ENCODE measurements around the gene CCL8. TPM values are rescaled to one million over a fixed set of nuclear protein-coding genes. Genes with fewer than 3 reads are reported as not detected.

CCL8 gene
- total and polyA plus RNA-seq, 3 donors from 2014 or later: 0.39 to 5.0 (median 0.56) TPM

DNA sequence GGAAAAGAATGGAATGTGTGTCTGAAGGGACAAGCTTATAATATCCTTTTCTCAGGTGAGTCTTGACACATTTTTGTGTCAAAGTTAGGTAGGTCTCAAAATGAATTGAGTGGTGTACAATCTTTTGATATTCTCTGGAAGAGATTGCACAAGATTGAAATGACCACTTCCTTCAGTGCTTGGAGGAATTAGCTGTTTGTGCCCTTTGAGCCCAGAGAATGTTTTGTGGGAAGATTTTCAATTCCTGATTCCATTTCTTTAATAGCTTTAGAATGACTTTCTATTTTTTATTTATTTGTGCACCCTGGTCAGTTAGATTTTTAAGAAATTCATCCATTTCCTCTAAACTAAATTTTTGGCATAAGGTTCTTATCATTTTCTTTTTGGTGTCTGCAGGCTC lies 35.4 kb downstream of the CCL8 start:
- Histone ChIP-seq H3K36me3 (ENCODE audit: low read depth, missing control alignments) (no peaks in the 10 kb centered on the region), H3K4me3 (no peak overlapping the region), H3K27me3 (no peaks in the 10 kb centered on the region), H3K4me1 (no peaks in the 10 kb centered on the region), H3K27ac (no peak overlapping the region), H3K9me3 (no peaks in the 10 kb centered on the region)
- no peak for DNase-seq
- TF ChIP-seq, protein P1, sequence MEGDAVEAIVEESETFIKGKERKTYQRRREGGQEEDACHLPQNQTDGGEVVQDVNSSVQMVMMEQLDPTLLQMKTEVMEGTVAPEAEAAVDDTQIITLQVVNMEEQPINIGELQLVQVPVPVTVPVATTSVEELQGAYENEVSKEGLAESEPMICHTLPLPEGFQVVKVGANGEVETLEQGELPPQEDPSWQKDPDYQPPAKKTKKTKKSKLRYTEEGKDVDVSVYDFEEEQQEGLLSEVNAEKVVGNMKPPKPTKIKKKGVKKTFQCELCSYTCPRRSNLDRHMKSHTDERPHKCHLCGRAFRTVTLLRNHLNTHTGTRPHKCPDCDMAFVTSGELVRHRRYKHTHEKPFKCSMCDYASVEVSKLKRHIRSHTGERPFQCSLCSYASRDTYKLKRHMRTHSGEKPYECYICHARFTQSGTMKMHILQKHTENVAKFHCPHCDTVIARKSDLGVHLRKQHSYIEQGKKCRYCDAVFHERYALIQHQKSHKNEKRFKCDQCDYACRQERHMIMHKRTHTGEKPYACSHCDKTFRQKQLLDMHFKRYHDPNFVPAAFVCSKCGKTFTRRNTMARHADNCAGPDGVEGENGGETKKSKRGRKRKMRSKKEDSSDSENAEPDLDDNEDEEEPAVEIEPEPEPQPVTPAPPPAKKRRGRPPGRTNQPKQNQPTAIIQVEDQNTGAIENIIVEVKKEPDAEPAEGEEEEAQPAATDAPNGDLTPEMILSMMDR (IDR thresholded peaks at IDR 0.05): no peak
- no peak for TF ChIP-seq POLR2A (IDR thresholded peaks at IDR 0.05)
- intact Hi-C loops (cut with DNase I; ENCODE audit: low total_unique reads): no loop called here

DNA sequence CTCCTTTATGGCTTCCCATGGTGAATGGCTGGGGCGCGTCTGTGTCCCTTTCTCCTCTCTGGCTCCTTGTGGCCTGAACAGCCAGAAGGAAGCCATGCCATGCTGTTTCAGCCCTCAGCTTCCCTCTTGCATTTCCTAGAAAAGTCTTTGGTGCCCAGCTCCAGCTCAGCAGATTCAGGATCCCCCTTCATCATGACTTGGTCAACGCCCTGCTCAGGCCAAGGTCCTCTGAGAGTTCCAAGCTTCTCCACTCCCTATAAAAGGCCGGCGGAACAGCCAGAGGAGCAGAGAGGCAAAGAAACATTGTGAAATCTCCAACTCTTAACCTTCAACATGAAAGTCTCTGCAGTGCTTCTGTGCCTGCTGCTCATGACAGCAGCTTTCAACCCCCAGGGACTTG lies 37.0 kb downstream of the CCL8 start, which contains the start of gene CCL13:
CCL13 (plus strand) TSS at position 287 of the 400 bp plus-strand sequence; CDS start at position 334, 47 bp downstream.
- no peak for TF ChIP-seq POLR2A (IDR thresholded peaks at IDR 0.05)
- TF ChIP-seq, protein P1 (IDR thresholded peaks at IDR 0.05): no peak
- 88 to 89% methylated on average over 5 of the region's 5 CpGs for WGBS, 2 donors
- Histone ChIP-seq H3K27ac (no peak within 1 kb of the TSS), H3K9me3 (no peaks in the 10 kb centered on the region), H3K4me3 (no peak within 1 kb of the TSS), H3K4me1 (no peaks in the 10 kb centered on the region), H3K27me3 (no peaks in the 10 kb centered on the region), H3K36me3 (ENCODE audit: low read depth, missing control alignments) (no peaks in the 10 kb centered on the region)
- DNase-seq: no peak
- intact Hi-C loops (cut with DNase I; ENCODE audit: low total_unique reads): no loop called here

DNA sequence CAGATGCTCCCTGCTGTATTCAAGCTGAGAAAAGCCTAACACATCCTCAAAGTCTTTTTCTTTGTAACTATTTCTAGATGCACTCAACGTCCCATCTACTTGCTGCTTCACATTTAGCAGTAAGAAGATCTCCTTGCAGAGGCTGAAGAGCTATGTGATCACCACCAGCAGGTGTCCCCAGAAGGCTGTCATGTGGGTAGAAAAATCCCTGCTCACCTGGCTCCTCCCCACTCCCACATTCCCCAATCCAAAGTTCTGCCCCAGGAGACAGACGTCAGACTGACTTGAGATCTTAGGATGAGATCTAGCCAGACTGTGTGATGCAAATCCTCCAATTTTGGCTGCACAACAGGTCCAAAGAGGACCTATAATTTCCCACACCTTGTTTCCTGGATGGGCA lies 38.2 kb downstream of the CCL8 start:
- 81 to 86% methylated on average over 2 of the region's 2 CpGs for WGBS, 2 donors
- TF ChIP-seq, protein P1 (IDR thresholded peaks at IDR 0.05): no peak
- no peak for TF ChIP-seq POLR2A (IDR thresholded peaks at IDR 0.05)
- DNase-seq: no peak
- Histone ChIP-seq H3K4me1 (no peaks in the 10 kb centered on the region), H3K4me3 (no peak overlapping the region), H3K36me3 (ENCODE audit: low read depth, missing control alignments) (no peaks in the 10 kb centered on the region), H3K9me3 (no peaks in the 10 kb centered on the region), H3K27me3 (no peaks in the 10 kb centered on the region), H3K27ac (no peak overlapping the region)
- intact Hi-C loops (cut with DNase I; ENCODE audit: low total_unique reads): no loop called here

DNA sequence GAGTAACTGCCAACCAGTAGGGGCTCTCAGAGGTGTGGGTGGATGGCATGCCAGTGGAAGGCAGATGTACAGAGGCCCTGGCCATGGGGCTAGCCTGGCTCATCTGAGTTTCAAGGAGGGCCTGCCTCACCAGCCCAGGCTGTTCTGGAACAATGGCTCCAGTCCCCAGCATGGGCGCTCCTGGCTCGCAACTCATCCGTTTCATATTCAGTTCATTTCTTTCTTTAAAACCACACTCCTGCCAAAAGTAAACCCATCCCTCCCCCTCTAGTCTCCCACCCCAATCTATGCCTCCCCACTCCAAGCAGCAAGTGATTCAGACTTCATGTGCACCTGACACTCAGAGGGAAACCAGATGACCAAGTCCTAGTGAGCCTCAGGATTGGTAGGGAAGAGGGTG lies 39.4 kb downstream of the CCL8 start:
- H3K4me3 ChIP-seq: no peak overlapping the region
- no peaks in the 10 kb centered on the region for H3K27me3 ChIP-seq
- no peak overlapping the region for H3K27ac ChIP-seq
- WGBS, 2 donors: 98 to 100% methylated on average over 3 of the region's 3 CpGs
- DNase-seq: no peak
- H3K36me3 ChIP-seq (ENCODE audit: low read depth, missing control alignments): no peaks in the 10 kb centered on the region
- H3K9me3 ChIP-seq: no peaks in the 10 kb centered on the region
- TF ChIP-seq, protein P1 (IDR thresholded peaks at IDR 0.05): no peak
- no peak for TF ChIP-seq POLR2A (IDR thresholded peaks at IDR 0.05)
- intact Hi-C loops (cut with DNase I; ENCODE audit: low total_unique reads): no loop called here
- H3K4me1 ChIP-seq: no peaks in the 10 kb centered on the region

DNA sequence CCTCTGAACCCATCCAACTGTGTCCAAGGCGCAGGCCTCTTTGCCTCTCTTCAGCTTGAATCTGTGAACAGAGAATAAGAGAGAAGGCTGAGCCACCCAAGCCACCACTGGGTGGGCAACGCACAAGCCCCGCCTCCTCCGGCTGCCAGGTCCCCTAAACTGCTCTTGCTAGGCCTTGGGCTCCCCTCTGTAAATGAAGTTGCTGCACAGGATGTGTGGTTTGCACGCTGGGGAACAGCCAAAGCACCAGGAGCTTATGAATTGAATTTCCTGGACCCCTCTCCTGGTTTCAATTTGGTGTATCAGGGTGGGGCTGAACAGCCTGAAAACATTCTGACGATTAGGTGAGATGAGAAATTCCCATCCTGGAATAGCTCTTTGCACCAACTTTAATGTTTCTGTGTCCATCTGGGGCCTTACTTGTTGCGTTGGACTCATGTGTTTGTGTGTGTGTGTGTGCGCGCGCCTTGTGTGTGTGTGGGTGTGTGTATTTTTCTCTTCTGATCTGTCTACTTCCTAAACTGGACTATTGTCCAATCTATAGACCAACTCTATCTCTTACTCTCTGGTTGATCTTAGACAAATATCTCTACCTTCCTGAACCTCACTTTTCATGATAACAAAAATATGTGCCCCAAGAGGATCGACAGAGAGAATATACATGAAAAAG lies 41.5 kb downstream of the CCL8 start:
- WGBS, 2 donors: 87 to 88% methylated on average over 11 of the region's 11 CpGs
- intact Hi-C loops (cut with DNase I; ENCODE audit: low total_unique reads): loop anchor here (5.0 kb wide), 1 partner anchor 158 kb away; no protein-coding TSS in a partner anchor
- DNase-seq: no peak

More for the DNA sequence above, 41.5 kb downstream of the CCL8 start:
- Histone ChIP-seq H3K4me3 (no peak overlapping the region), H3K36me3 (ENCODE audit: low read depth, missing control alignments) (no peaks in the 10 kb centered on the region), H3K27me3 (no peaks in the 10 kb centered on the region), H3K9me3 (no peaks in the 10 kb centered on the region), H3K27ac (no peak overlapping the region), H3K4me1 (no peaks in the 10 kb centered on the region)
- TF ChIP-seq, protein P1 (IDR thresholded peaks at IDR 0.05): no peak
- no peak for TF ChIP-seq POLR2A (IDR thresholded peaks at IDR 0.05)

All from testis (tissue), 3 donors.